Skin of body (tissue), 3 donors: ENCODE measurements around the gene CELA3A. TPM values are rescaled to one million over a fixed set of nuclear protein-coding genes. Genes with fewer than 3 reads are reported as not detected.

Experiments
- DNase-seq: peaks from one replicate; lab custom pipeline; 2025; lab: John Stamatoyannopoulos, UW
- small RNA-seq: library from RNA; depleted of rRNA; stranded (forward); fragments of <200 nt; gene quantifications from one replicate; pipeline ENCODE3, GENCODE V24; 2014; ENCODE audit warnings: low replicate concordance
- total RNA-seq: library from RNA; depleted of rRNA; stranded (reverse); fragments of >200 nt; gene quantifications from one replicate; pipeline ENCODE4 v1.2.3, GENCODE V29; 2014

The CELA3A gene
- total RNA-seq, 1 donor from 2014 or later = not detected

- DNase-seq = no peak
Measured at GRCh38 chr1:22048351-22049192, 47.1 kb downstream of the CELA3A start.

GRCh38 chr1:22050330-22050729, 48.9 kb downstream of the CELA3A start:
- DNase-seq = no peak

- DNase-seq = no peak
Measured at GRCh38 chr1:22051607-22052114, 50.2 kb downstream of the CELA3A start.

- DNase-seq = peak; percentile 97
Measured at GRCh38 chr1:22052115-22053016, 50.9 kb downstream of the CELA3A start, which contains the start of gene CDC42. CDC42 (plus strand) TSS chr1:22052709; CDS start chr1:22078479, 25,770 bp downstream.

GRCh38 chr1:22053017-22053860, 51.8 kb downstream of the CELA3A start:
- peak; percentile 72 for DNase-seq

GRCh38 chr1:22053861-22054770, 52.7 kb downstream of the CELA3A start:
- no peak for DNase-seq

GRCh38 chr1:22055463-22055862, 54.0 kb downstream of the CELA3A start:
- no peak for DNase-seq

GRCh38 chr1:22056043-22056442, 54.6 kb downstream of the CELA3A start:
- DNase-seq = no peak

- DNase-seq = no peak
Measured at GRCh38 chr1:22056936-22057335, 55.5 kb downstream of the CELA3A start.

- DNase-seq = no peak
Measured at GRCh38 chr1:22057861-22058260, 56.4 kb downstream of the CELA3A start.

Small RNA genes within 50 kb of the gene (small RNA-seq; reads per million reads assigned to genes)
- not detected for gene RN7SL186P
- gene RN7SL386P = not detected
- gene RNU6-1022P = not detected
- gene RNU6-776P = not detected

Other genes with a start within 250 kb of the CELA3A start
- 72.3 TPM for gene USP48, start 218.5 kb upstream of the CELA3A start, total RNA-seq
- gene LDLRAD2, start 189.4 kb upstream of the CELA3A start, total RNA-seq = 0.10 TPM
- 121 TPM for gene HSPG2, start 64.3 kb upstream of the CELA3A start, total RNA-seq
- gene CELA3B, start 24.6 kb upstream of the CELA3A start, total RNA-seq = not detected
- 338 TPM for gene CDC42, start 51.1 kb downstream of the CELA3A start, total RNA-seq
- gene WNT4, start 141.4 kb downstream of the CELA3A start, total RNA-seq = 4.2 TPM